Cerebellar nuclear complex (tissue), 1 donor: Measurements from ENCODE around the gene B3GNT3.
A peak's percentile ranks its signal among the peaks of the same experiment; 100 is the strongest.

Experiments used
- DNase-seq, 2 experiments: peaks; one replicate each; lab custom pipeline; 2025; lab: John Stamatoyannopoulos, UW

B3GNT3 gene

GRCh38 chr19:17794731-17795494 lies at the start of gene B3GNT3:
Gene B3GNT3, plus strand, starts transcription at chr19:17795138. Its CDS starts 12,670 bp downstream, at chr19:17807808.
- DNase-seq = no peak

- DNase-seq = peak; percentile 51 to 81
Observed at GRCh38 chr19:17747205-17748098, 47.5 kb upstream of the B3GNT3 start.

- no peak for DNase-seq
Observed at GRCh38 chr19:17748884-17749638, 45.9 kb upstream of the B3GNT3 start.

- DNase-seq = no peak
Observed at GRCh38 chr19:17749912-17750317, 45.0 kb upstream of the B3GNT3 start.

GRCh38 chr19:17751103-17751911 lies 43.6 kb upstream of the B3GNT3 start, which contains the start of gene FCHO1:
Gene FCHO1, plus strand, starts transcription at chr19:17751477. Its CDS starts 3,688 bp downstream, at chr19:17755165.
- no peak for DNase-seq

- DNase-seq = no peak
Observed at GRCh38 chr19:17751912-17752273, 43.0 kb upstream of the B3GNT3 start.

GRCh38 chr19:17752865-17753639 lies 41.9 kb upstream of the B3GNT3 start:
- DNase-seq = no peak

- DNase-seq = no peak
Observed at GRCh38 chr19:17753976-17754375, 41.0 kb upstream of the B3GNT3 start.

- no peak for DNase-seq
Observed at GRCh38 chr19:17754634-17755442, 40.1 kb upstream of the B3GNT3 start.

GRCh38 chr19:17755443-17755890 lies 39.5 kb upstream of the B3GNT3 start:
- DNase-seq = no peak

GRCh38 chr19:17755977-17756670 lies 38.8 kb upstream of the B3GNT3 start:
- no peak for DNase-seq

- no peak for DNase-seq
Observed at GRCh38 chr19:17757125-17757524, 37.8 kb upstream of the B3GNT3 start.

GRCh38 chr19:17758515-17758914 lies 36.4 kb upstream of the B3GNT3 start:
- no peak for DNase-seq

GRCh38 chr19:17761148-17761547 lies 33.8 kb upstream of the B3GNT3 start:
- DNase-seq = no peak

GRCh38 chr19:17762505-17763229 lies 32.3 kb upstream of the B3GNT3 start:
- DNase-seq = no peak

GRCh38 chr19:17764348-17764747 lies 30.6 kb upstream of the B3GNT3 start:
- DNase-seq = no peak

GRCh38 chr19:17765069-17765618 lies 29.8 kb upstream of the B3GNT3 start:
- no peak for DNase-seq

- no peak for DNase-seq
Observed at GRCh38 chr19:17766543-17767131, 28.3 kb upstream of the B3GNT3 start.
